ENCODE data around the gene ELAVL4.

- TF ChIP-seq EZH2 (IDR thresholded peaks at IDR 0.05) (no peak), POLR2AphosphoS5 (IDR thresholded peaks at IDR 0.05; ENCODE audit: borderline replicate concordance, low read depth, low read length) (no peak)
These were observed 138.1 kb downstream of the ELAVL4 start for GRCh38 chr1:50246869-50247268.

Measured in SK-N-MC (cell line).